MM.1S (cell line): ENCODE results near the gene C1QTNF5.

Experiments used
- CTCF ChIP-seq: fragments of 300-600 bp; sonication (generic); IDR thresholded peaks from 2 replicates; pipeline ENCODE4 v1.5.1; 2016; ENCODE audit warnings: antibody characterized with exemption, low read length, mixed read lengths
- EZH2 ChIP-seq: fragments of 300-600 bp; sonication (generic); optimal IDR thresholded peaks from 2 replicates; pipeline ENCODE3; 2017; ENCODE audit warnings: low read depth, mild to moderate bottlenecking, antibody characterized with exemption, low read length, mixed read lengths
- EZH2phosphoT487 ChIP-seq: fragments of 300-600 bp; sonication (generic); IDR thresholded peaks from 2 replicates; pipeline ENCODE4 v1.6.1; 2018; ENCODE audit warnings: antibody characterized with exemption, low read length

DNA sequence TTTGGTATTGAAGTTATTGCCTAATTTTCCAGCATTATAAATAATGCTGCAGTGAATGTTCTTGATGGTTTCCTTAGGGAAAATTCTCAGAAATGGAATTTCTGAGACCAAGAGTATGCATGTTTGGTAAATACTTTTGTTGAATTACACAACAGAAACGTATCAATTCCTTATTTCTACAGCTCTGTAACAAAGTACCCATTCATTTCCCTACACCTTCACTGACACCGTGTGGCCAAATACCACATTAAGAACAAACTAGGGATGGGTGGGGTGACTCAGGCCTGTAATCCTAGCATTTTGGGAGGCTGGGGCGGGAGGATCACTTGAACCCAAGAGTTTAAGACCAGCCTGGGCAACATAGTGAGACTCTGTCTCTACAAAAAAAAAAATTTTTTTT is 45.5 kb downstream of the C1QTNF5 start:
- TF ChIP-seq CTCF, result peak; percentile 10; the same call in 1 of the 2 replicates
- TF ChIP-seq EZH2, result no peak
- TF ChIP-seq EZH2phosphoT487, result no peak
